ENCODE measurements around the gene RBM20.
A peak's percentile ranks its signal among the peaks of the same experiment; 100 is the strongest.
"Not testable (repeated sequence)": the region's sequence is repeated elsewhere in the genome, so short reads cannot be mapped to it uniquely, and the experiment has no call there.

Gene RBM20

DNA sequence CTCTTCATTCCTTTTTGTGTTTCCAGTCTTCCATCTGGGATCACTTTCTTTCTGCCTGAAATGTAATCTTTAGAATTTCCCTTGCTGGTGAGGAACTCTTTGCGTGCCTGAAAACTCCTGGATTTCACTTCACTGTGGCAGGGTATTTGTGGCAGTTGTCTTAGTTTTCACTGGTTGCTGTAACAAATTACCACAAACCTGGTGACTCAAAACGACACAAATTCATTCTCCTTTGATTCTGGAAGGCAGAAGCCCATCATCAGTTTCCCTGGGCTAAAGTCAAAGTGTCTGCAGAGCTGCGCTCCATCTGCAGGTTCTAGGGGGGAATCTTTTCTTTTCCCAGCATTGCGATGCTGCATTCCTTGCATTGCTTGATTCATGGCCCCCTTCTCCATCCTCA, 109.3 kb downstream of the RBM20 start:
- H3K27me3 Mint-ChIP-seq (ENCODE audit: low read depth) = no peaks in the 10 kb centered on the region
- peaks cover 32% of the 10 kb centered on the region for H3K4me1 Mint-ChIP-seq (ENCODE audit: low read depth)
- no peak overlapping the region for H3K4me3 Mint-ChIP-seq
- H3K9me3 Mint-ChIP-seq = peaks cover 7% of the 10 kb centered on the region
- peaks cover 11% of the 10 kb centered on the region for H3K36me3 Mint-ChIP-seq (ENCODE audit: low read depth)
- no peak overlapping the region for H3K27ac Mint-ChIP-seq

DNA sequence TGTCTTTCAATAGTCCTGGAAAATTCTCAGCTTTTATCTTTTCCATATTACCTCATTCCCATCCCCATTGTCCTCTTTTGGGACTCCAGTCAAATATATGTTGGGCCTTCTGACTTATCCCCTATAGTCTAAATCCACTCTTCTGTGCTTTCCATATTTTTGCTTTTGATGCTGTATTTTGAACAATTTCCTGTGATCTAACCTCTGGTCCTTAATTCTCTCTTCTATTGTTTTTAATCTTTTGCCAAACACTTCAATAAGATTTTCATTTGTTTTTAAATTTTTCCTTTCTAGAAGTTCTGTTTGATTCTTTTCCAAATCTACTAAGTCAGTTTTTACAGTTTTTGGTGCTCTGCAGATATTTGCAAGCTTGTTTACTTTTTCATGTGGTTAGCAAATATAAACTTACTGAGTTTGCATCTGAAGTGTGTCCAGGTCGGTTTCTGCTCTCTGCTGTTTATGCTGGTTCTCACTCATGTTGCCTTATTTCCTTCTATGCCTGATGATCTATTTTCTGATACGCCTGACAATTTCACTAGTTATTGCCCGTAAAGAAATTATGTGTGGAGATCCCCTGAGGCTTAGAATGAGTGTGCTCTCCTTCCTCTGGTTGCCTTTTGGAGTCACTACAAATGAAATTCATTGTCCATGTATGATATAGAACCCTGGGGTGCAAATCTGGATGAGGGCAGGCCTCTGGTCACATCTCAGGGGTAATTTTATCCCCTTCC, 110.4 kb downstream of the RBM20 start:
- peaks cover 4% of the 10 kb centered on the region for H3K36me3 Mint-ChIP-seq (ENCODE audit: low read depth)
- H3K4me1 Mint-ChIP-seq (ENCODE audit: low read depth) = peaks cover 30% of the 10 kb centered on the region
- no peaks in the 10 kb centered on the region for H3K9me3 Mint-ChIP-seq
- no peak overlapping the region for H3K4me3 Mint-ChIP-seq
- no peaks in the 10 kb centered on the region for H3K27me3 Mint-ChIP-seq (ENCODE audit: low read depth)
- H3K27ac Mint-ChIP-seq = peak overlapping the region; percentile 6

DNA sequence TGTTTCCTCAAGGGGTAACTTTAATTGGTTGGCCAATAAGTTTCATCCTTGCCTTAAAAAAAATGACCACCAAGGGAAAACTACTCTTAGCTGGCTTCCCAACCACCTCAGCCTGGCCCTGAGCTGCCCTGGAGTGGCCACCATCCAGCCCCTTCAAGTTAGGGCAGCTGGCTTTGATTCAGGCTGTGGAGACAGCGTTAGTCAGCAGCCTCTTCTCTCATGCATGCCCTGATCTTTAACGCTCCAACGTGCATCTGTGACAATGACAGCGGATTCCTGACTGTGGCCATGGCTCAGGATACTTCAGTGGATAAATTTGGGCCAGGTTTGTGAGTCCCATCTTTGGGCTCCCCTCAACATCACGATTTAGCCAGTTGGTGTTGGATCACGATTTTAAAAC, 111.6 kb downstream of the RBM20 start:
- H3K27ac Mint-ChIP-seq = no peak overlapping the region
- no peak overlapping the region for H3K4me3 Mint-ChIP-seq
- no peaks in the 10 kb centered on the region for H3K36me3 Mint-ChIP-seq (ENCODE audit: low read depth)
- H3K4me1 Mint-ChIP-seq (ENCODE audit: low read depth) = peaks cover 27% of the 10 kb centered on the region
- no peaks in the 10 kb centered on the region for H3K27me3 Mint-ChIP-seq (ENCODE audit: low read depth)
- H3K9me3 Mint-ChIP-seq = no peaks in the 10 kb centered on the region

DNA sequence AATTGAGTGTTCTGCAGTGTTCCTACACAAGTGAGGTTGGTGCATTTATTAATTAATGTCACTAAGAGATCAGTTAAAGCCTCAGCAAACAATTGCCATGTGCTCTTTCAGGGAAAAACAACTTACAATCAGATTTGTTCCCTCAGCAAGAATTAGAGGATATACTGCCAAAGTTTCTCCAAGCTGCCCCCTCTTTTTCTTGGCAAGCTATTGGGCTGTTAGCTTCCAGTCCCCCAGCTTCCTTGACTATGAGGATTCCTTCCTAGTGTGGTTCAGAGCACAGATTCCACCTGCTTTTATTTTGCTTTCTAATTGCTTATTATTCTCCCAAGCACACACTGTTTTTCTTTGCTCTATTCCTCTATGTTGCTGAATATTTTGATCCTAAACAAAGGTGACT, 112.7 kb downstream of the RBM20 start:
- Mint-ChIP-seq H3K4me1 (ENCODE audit: low read depth) (peaks cover 21% of the 10 kb centered on the region), H3K9me3 (no peaks in the 10 kb centered on the region), H3K4me3 (no peak overlapping the region), H3K36me3 (ENCODE audit: low read depth) (no peaks in the 10 kb centered on the region), H3K27me3 (ENCODE audit: low read depth) (no peaks in the 10 kb centered on the region), H3K27ac (no peak overlapping the region)

DNA sequence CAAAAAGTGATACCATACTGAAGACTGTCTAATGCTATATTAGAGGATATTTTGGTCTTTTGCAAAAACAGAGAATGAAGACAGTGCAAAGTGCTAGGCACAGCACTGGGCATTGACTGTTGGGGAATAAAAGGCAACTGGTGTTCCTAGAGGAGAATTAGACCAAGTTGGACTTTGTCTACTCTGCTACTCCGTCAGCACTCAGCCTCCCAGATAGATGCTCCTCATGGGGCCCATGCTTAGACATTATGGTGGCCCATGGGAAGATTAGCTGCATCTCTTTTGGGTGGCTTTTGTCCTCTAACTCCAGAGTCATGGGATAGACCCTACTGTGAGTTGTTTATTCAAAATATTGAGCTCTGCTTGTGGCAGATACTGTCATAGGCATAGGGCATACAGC, 113.5 kb downstream of the RBM20 start:
- H3K36me3 Mint-ChIP-seq (ENCODE audit: low read depth) = no peaks in the 10 kb centered on the region
- H3K4me1 Mint-ChIP-seq (ENCODE audit: low read depth) = peaks cover 16% of the 10 kb centered on the region
- H3K27me3 Mint-ChIP-seq (ENCODE audit: low read depth) = no peaks in the 10 kb centered on the region
- no peak overlapping the region for H3K4me3 Mint-ChIP-seq
- no peaks in the 10 kb centered on the region for H3K9me3 Mint-ChIP-seq
- no peak overlapping the region for H3K27ac Mint-ChIP-seq

DNA sequence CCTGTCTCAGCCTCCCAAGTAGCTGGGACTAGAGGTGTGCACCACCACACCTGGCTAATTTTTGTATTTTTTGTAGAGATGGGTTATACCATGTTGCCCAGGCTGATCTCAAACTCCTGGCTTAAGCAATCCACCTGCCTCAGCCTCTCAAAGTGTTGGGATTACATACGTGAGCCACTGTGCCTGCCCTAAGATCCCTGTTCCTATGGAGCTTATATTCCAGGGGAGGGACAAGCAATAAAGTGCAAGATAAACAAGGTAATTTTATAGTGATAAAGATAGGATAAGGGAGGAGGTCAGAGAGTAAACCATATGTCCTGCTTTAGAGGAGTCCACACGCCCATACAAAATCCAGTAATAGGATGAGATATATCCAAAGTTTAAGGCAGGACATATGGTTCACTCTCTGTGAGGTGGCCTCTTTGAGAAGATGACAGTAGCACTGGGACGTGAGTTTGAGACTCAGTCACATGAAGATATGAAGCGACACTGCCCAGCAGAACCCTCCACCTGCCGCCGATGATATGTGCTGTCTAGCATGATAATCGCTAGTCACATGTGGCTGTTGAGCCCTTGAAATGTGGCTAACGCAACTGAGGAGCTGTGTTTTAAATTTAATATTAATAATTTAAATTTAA, 114.1 kb downstream of the RBM20 start:
- Mint-ChIP-seq H3K4me1 (ENCODE audit: low read depth) (peaks cover 16% of the 10 kb centered on the region), H3K36me3 (ENCODE audit: low read depth) (no peaks in the 10 kb centered on the region), H3K4me3 (no peak overlapping the region), H3K27me3 (ENCODE audit: low read depth) (no peaks in the 10 kb centered on the region), H3K9me3 (no peaks in the 10 kb centered on the region), H3K27ac (no peak overlapping the region)

DNA sequence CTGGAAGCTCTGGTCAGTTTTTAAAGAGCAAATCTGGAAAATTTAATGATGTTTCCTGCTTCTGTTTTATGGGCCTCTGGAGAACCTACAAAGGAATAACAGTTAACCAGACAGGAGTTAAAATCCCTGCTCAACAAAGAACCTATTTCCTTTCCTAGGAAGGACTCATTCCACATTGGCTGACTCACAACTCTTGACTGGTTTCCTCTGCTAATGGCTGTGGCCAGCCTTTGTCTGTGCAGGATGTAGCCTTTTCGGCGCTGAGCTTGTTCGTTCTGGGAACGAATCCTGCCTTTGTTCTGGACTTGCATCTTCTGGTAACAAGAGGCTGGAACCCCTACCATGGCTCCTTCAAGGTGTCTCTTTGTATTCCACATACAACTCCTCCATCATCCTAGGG, 114.8 kb downstream of the RBM20 start:
- Mint-ChIP-seq H3K27me3 (ENCODE audit: low read depth) (no peaks in the 10 kb centered on the region), H3K4me1 (ENCODE audit: low read depth) (peaks cover 10% of the 10 kb centered on the region), H3K36me3 (ENCODE audit: low read depth) (no peaks in the 10 kb centered on the region), H3K27ac (no peak overlapping the region), H3K4me3 (no peak overlapping the region), H3K9me3 (no peaks in the 10 kb centered on the region)

DNA sequence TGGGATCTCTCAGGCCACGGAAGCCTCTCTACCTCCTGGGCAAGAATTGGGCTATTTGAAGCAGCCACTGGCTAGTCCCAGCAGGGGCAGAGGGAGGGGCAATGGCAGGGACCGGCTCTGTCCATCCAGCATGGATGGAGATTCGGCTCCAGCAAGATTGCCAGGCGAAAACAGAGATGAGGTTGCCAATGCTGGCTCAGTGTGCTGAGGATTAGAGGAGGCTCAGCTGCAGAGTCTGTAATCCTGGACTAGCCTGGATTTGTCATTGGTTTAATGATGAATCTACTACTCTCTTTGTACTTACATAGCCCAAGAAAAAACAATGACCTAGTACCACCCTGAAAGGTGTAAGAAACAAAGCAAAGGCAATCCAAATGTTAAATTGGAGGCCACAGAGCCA, 115.4 kb downstream of the RBM20 start:
- Mint-ChIP-seq H3K36me3 (ENCODE audit: low read depth) (no peaks in the 10 kb centered on the region), H3K27ac (no peak overlapping the region), H3K9me3 (no peaks in the 10 kb centered on the region), H3K27me3 (ENCODE audit: low read depth) (no peaks in the 10 kb centered on the region), H3K4me3 (no peak overlapping the region), H3K4me1 (ENCODE audit: low read depth) (peaks cover 7% of the 10 kb centered on the region)

DNA sequence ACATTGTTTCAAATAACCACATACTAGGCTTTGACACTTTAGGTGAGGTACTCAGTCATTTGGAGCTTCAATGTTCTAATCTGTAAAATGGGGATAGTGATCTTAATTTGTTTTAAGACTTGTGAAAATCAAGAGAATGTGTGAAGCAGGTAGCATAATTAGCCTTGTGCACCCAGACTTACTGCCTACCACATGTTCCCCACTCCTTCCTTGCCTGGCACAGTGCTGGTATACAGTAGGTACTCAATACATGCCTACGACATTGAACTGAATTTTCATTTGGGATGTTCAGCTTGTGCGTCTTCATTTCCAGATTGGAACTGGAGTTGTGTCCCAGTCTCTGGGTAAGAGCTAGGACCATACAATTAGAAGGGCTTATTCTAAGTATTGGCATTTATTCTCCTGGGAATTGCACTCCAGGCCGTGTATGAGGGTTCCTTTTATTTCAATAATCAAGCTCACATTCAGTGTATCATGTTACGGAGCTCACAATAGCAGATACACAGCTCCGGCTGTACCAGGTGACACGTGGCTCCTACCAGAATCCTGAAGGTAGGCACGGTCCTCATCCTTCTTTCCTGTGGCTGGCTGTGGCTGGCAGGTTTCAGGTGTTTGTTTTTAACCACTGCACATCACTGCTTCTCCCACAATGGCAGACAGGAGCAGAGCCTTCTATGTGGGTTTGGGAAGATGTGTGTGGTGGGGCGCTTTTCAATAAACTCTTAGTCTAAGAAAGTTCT, 118.1 kb downstream of the RBM20 start:
- Mint-ChIP-seq H3K4me3 (no peak overlapping the region), H3K9me3 (no peaks in the 10 kb centered on the region), H3K27me3 (ENCODE audit: low read depth) (peaks cover 4% of the 10 kb centered on the region), H3K4me1 (ENCODE audit: low read depth) (peaks cover 8% of the 10 kb centered on the region), H3K36me3 (ENCODE audit: low read depth) (no peaks in the 10 kb centered on the region), H3K27ac (no peak overlapping the region)

DNA sequence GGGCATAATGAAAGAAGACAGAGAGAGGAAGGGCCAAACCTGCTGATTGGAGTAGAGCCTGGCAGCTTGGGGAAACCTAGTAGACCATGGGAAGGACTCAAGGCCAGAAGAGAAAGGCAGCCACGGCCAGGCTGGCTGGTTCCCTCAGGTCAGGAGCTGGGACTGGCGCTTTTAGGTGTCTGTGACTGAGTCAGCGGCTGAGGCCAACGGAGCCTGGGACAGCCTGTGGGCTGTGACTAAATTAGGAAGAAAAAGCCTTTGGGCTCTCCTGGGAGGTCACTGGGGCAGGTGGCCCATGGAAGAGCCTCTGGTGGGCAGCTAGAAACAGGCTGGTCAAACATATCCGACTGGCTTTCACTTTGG, 118.7 kb downstream of the RBM20 start:
- peaks cover 4% of the 10 kb centered on the region for H3K27me3 Mint-ChIP-seq (ENCODE audit: low read depth)
- H3K4me3 Mint-ChIP-seq = no peak overlapping the region
- peaks cover 8% of the 10 kb centered on the region for H3K4me1 Mint-ChIP-seq (ENCODE audit: low read depth)
- no peaks in the 10 kb centered on the region for H3K9me3 Mint-ChIP-seq
- H3K36me3 Mint-ChIP-seq (ENCODE audit: low read depth) = no peaks in the 10 kb centered on the region
- no peak overlapping the region for H3K27ac Mint-ChIP-seq

DNA sequence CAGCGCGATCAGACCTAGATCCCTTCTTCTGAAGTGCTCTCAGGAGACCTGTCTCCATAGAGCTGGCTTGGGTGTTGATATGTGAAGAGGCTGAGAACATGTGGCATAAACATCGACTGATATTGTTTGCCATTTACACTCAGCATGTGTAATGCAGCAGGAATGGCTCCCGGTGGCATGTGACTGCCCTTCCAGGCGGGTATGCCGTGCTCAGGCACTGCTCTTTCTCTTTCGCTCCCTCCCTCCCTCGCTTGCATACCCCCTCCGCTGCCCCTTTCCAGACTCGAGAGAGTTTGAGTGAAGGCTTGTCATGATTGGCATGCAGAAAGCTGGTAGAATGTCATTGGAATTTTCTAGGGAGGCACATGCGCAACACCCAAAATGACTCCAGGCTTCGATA, 120.2 kb downstream of the RBM20 start:
- H3K36me3 Mint-ChIP-seq (ENCODE audit: low read depth) = no peaks in the 10 kb centered on the region
- no peak overlapping the region for H3K4me3 Mint-ChIP-seq
- peaks cover 4% of the 10 kb centered on the region for H3K27me3 Mint-ChIP-seq (ENCODE audit: low read depth)
- no peaks in the 10 kb centered on the region for H3K9me3 Mint-ChIP-seq
- no peak overlapping the region for H3K27ac Mint-ChIP-seq
- peaks cover 8% of the 10 kb centered on the region for H3K4me1 Mint-ChIP-seq (ENCODE audit: low read depth)

DNA sequence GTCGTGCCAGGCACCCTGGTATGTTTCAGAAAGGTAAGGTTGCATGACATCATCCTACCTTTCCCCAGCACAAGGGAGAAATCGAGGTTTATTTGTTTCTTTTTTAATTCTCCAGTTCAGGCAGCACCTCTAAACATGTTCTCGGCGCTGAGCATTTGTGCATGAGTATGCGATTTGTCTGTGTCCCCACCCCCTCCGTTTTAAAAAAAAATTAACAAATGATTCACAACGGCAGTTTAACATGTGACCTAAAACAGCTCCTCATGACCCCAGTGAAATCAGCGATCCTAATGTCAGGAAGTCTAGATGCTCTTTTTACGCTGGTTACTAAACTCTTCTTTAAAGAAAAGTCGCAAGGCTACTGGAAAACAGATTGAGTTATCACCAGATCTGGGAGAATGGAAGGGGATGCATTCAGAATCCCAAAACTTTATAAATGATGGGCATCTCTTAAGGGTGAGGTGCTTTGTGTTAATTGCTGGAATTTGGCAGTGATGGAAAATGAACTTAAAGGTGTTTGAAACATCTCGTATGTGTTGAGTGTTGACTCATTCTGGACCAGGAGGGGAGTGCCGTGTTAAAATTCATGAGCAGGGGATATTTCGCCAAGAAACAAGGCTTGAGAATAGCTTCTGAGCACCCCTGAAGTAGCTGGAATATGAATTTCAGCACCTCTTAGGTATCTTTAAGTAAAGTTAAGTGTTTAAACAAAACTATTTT, 120.8 kb downstream of the RBM20 start:
- no peaks in the 10 kb centered on the region for H3K36me3 Mint-ChIP-seq (ENCODE audit: low read depth)
- H3K4me1 Mint-ChIP-seq (ENCODE audit: low read depth) = peaks cover 8% of the 10 kb centered on the region
- H3K27ac Mint-ChIP-seq = no peak overlapping the region
- no peaks in the 10 kb centered on the region for H3K9me3 Mint-ChIP-seq
- H3K27me3 Mint-ChIP-seq (ENCODE audit: low read depth) = peaks cover 4% of the 10 kb centered on the region
- no peak overlapping the region for H3K4me3 Mint-ChIP-seq

DNA sequence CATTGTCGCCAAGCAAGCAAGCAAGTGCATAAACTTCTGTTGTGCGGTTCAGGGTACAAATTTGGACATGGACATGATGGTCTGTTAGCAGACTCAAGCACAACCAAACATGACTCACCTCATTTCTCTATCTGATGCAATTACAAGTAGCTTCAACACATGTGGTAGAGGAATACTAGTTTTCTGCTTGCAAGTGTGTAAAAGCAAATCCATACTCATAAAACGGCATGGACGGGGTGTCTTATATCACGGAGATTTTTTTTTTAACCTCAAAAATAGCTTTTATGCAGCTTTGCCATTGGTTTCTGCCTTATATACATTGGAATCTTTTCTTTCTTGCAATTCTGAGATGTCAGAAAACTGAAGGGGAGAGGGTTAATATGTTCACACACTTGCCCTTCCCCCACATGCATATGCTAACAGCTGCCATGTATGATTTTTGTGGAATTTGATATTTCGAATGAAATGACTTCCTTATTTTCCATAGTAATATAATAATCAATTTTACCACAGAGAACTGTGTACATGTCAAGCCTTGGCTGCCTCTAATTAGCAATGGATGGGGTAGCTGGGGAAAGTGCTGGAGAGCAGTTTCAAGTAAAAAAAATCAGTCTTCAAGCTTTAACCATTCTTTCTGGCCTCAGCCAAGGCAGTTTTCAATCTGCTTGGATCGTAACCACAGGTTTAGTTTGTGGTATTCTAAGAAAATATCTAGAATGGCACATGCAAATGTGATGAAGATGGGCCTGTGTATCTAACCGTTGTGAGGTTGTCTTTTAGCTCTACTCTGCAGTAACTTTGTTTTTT, 121.6 kb downstream of the RBM20 start:
- H3K9me3 Mint-ChIP-seq = no peaks in the 10 kb centered on the region
- H3K36me3 Mint-ChIP-seq (ENCODE audit: low read depth) = no peaks in the 10 kb centered on the region
- peaks cover 8% of the 10 kb centered on the region for H3K4me1 Mint-ChIP-seq (ENCODE audit: low read depth)
- no peak overlapping the region for H3K4me3 Mint-ChIP-seq
- H3K27me3 Mint-ChIP-seq (ENCODE audit: low read depth) = peaks cover 4% of the 10 kb centered on the region
- H3K27ac Mint-ChIP-seq = no peak overlapping the region

DNA sequence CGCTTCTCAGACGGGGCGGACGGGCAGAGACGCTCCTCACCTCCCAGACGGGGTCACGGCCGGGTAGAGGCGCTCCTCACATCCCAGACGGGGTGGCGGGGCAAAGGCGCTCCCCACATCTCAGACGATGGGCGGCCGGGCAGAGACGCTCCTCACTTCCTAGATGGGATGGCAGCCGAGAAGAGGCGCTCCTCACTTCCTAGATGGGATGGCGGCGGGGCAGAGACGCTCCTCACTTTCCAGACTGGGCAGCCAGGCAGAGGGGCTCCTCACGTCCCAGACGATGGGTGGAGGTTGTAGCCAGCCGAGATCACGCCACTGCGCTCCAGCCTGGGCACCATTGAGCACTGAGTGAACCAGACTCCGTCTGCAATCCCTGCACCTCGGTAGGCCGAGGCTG, 123.5 kb downstream of the RBM20 start:
- H3K4me3 Mint-ChIP-seq; H3K27me3 Mint-ChIP-seq (ENCODE audit: low read depth); H3K4me1 Mint-ChIP-seq (ENCODE audit: low read depth); H3K27ac Mint-ChIP-seq; H3K36me3 Mint-ChIP-seq (ENCODE audit: low read depth); H3K9me3 Mint-ChIP-seq: not testable (repeated sequence)

Data from T-helper 1 cell treated with Interleukin-12 subunit alpha and Interleukin-12 subunit beta and Interleukin-4 antibody, amounts not matched to agents 30 μg/mL and 1 μg/mL, for 36 hours (primary cell).